ENCODE measurements around the gene IL3RA.

- TF ChIP-seq GATA2 (IDR thresholded peaks at IDR 0.05; ENCODE audit: low read depth, low read length), result no peak
- no peak for TF ChIP-seq GATA3 (IDR thresholded peaks at IDR 0.05; ENCODE audit: low read depth, low read length)
Observed at GRCh38 chrX:1384658-1385252, 48.2 kb downstream of the IL3RA start.
